Stimulated activated CD4-positive, alpha-beta T cell treated with anti-CD3 and anti-CD28 coated beads, Interleukin-12 subunit alpha, Interleukin-12 subunit beta, amount 100 ng/mL, for 4 hours (primary cell): ENCODE results near the gene ARID5B.

ENCODE experiments used
- DNase-seq: peaks from one replicate; pipeline ENCODE4 v3.0.0-alpha.2; 2020

ARID5B gene

DNA sequence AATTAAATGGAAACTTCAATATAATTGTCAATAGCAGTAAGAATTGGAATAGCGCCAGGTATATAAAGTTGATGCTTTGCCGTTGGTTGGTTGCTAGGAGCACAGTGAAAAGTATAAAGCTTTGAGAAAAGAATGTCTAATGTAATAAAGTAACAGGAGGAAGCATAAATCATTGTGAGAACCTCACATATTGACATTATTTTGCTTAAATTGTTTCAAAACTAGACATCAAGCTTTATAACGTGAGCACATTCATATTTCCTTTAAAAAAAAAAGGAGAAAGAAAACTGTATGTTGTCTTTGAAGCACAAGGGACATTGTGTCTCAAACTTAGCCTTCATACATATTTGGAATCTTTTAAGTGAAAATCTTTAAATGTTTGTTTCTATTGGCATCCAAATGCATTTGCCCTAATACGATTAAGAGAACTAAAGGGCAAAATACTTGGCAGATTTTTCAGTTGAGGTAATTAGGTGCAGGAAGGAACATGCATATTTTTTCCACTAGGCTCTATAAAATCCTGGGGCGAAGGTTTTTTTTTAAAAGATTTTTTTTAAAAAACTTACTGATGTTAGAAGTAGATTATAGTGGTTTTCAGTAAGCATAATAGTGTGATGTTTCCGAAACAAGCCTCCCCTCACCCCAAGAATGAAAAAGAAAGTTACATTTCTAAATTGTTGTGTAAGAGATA, 92.4 kb downstream of the ARID5B start:
- no peak for DNase-seq

DNA sequence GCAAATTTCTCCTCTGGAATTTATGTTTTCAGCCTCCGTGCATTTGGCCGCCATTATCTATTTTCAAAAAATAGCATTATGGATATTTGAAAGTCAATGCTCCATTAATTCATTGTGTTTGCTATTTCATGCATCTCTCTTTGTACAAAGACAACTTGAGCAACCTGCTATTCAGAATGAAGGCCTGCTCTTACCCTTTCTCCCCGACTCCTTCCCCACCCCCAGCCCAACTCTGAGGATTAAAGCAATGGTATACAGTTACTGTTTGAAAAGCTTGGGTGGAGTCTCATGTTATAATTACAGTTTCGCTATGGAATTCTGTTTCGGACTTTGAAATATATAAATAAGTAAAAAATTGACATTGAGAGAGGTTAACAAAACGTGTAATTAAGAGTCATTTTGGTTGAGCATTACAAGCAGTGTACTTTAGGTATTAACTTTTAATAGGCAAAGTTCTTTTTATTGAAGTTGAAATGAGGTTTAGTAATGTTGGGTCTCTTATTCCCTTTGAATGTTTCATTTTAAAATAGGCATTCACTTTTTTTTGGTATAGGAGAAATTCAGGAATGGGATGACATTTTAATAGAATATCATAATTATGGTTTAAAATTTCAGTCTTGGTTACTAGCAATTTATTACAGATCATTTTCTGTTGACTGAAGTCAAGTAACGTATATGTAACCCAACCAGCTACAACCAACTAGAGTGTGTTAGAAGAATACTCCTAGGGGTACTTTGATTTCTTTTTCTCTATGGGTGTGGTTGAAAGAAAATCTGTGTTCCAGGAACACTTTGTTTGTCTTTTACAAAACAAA, 93.1 kb downstream of the ARID5B start:
- DNase-seq: no peak

DNA sequence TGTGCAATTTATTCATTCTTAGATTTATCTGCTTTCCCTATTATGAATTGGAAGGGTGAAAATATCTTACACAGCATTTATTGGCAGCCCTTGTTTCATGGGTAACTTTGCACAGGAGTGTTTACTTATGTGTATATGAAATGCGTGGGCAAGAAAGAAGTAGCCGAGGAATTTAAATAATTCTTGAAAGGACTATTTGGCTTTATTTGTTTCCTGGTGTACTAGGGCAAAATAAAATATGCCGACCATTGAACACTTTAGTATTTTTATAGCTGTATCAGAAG, 93.7 kb downstream of the ARID5B start:
- no peak for DNase-seq

DNA sequence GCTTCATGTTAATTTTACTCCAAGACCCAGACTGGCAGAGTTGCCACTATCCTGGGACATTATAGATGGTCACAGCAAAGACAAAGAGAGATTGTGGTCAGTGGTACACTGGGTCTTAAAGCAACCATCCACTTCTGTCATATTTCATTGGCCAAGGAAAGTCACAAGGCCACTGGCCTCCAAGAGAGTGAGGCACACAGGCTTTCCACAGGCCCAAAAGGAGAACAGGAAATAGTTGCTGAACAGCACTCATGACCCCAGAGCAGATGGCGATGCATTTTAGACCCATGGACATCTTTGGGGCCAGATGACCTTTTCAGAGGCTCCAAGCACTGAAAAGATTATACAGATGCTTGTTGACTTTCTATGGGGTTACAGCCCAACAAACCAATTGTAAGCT, 97.4 kb downstream of the ARID5B start:
- no peak for DNase-seq

DNA sequence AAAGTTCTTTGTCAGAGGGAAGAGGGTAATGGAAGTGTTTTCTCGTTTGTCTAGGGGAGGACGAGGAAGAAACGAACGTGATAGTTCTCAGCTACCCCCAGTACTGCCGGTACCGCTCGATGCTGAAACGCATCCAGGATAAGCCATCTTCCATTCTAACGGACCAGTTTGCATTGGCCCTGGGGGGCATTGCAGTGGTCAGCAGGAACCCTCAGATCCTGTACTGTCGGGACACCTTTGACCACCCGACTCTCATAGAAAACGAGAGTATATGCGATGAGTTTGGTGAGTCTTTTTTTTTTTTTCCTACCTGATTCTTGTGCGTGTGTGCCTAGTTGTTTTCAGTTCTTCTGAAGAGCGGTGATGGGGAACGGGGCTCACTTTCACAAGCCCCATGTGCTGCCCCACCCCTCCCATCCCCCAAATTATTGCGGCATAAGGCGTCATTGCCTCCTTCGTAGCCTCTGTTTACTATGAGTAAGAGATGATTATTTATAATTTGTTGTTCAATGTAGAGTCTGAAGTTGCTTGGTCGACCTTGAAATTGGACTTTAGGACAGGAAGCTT, 98.6 kb downstream of the ARID5B start:
- DNase-seq: no peak

DNA sequence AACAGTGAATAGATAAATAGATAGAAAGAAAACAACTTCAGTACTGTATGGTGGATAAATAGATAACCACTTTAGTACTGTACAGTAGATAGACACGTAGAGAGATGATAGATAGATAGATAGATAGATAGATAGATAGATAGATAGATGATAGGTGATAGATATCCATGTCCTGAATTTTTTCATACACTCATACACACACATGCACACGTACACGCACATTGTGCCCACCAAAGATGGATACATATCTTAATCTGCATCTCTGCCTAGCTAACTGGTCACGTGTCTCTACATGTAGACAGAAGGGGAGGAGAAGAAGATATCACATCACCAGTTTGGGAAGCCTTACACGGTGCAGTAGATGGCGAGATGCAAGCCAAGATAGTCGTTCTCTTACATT, 99.2 kb downstream of the ARID5B start:
- no peak for DNase-seq

DNA sequence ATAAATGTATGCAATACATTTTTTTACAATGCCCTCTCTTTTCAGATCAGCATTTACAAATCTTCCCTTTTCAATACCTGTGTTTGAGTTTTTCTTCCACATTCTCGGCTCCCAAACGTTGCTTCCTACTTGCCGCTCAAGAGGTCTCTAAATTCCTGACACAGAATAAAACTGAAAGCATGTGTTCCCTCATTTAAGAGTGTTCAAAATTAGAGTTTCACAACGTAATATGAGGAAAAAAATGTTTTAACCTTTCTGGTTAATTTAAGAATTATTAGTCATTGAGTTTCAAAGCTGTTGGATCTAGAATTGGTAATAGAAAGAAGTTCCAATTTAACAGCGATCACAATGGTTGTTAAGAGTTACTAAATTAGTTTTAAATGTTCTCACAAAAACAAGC, 100.4 kb downstream of the ARID5B start:
- DNase-seq: no peak

DNA sequence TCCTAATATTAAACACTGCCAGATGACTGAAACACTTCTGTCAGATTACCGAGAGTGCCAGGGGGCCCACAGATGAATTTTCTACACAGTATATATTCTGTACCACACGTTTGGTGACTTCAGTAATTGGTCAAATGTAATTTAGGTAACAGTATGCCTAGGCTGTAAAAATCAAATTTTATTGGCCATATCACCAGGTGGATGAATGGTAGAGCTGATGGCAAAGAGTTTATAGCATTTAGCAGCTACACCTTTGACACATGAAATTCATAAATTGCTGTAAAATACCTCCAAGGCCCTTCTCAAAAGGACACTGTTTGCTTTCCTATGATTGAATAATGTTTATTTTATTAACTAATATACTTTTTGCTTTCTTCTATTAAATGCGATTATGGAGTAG, 101.3 kb downstream of the ARID5B start:
- DNase-seq: no peak

DNA sequence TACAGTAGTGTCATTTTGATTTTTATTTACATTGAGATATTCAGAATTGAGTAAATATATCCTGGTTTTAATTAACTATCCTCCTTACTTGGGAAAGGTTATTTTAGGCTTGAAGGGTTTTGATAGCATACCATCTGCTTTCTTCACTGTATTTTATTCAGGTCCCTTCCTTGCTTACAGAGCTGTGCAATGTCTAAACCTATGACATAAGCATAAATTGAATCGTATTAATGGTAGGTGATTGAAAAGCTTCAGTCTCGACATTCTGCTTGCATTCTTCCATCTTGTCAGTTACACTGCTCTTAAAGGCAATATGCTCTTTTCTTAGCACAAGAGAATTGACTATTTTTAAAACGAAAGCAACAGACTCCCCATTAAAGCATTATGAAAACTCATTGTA, 102.5 kb downstream of the ARID5B start:
- no peak for DNase-seq

DNA sequence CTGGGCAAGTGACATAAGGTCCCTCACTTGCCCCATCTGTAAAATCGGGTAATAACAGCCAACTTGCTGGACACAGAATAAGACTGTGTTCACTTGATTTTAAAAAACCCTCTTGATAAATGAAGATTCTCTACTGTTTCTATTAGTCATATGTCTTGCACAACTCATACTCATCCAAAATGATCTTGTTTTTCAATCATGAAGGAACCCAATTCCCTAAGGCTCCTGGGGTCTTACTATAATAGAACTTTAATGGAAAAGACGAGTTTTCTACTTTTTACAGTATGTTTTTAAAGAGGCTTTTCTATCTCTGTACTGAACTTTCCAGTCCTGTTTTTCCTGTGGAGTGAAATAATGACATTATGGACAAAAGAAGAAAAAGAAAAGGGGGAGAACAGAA, 103.8 kb downstream of the ARID5B start:
- DNase-seq: no peak

DNA sequence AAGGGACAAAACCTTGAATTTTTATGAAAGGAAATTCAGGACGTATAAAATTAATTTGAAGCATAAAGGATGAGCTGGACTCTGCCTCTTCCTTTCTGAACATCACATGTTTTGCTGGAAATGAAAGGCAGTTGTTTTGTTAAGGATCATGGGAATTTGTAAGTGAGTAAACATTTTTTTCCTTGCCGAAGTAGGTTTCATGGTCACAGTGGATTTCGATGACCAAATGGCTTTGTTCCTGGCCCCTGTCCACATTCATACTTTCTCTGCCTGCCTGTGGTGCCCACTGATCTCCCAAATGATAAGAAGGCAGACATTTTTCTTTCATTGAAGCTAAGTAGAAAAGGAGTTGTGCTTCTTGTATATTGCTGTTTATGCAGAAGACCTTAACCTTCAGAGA, 104.2 kb downstream of the ARID5B start:
- DNase-seq: no peak

DNA sequence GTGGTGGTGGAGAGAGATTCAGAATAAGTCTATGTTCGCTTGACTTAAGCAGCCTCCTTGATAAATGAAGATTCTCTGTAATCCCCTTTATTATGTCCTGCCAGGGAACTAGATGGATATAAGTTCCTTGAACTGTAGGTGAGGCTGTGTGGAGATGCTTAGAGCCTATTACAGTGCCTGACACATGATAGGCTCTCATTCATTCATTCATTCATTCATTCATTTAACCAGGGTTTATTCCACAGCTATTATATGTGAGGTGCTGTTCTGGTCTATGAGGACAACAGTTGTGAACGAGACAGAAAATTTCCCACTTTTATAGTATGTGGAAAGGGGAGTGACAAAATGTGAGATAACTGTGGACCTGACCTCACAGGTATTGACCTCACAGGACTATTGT, 105.6 kb downstream of the ARID5B start:
- no peak for DNase-seq

DNA sequence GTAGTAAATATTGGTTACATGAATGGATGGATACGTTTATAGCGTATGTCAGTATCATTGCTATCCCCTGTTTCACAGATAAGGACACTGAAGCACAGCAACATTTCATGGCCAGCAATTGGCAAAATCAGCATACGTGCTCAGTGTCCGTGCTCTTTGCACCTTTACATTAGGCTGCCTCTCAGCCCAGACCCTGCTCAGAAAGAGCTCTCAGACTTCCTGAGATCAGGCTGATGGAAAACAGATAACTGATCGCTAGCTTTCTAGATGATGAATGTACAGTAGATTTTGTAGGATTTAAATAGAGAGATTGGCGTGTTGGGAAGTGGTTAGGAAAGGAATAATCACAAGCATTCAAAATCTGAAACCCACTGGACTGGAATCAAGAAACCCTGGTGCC, 106.7 kb downstream of the ARID5B start:
- DNase-seq: no peak

DNA sequence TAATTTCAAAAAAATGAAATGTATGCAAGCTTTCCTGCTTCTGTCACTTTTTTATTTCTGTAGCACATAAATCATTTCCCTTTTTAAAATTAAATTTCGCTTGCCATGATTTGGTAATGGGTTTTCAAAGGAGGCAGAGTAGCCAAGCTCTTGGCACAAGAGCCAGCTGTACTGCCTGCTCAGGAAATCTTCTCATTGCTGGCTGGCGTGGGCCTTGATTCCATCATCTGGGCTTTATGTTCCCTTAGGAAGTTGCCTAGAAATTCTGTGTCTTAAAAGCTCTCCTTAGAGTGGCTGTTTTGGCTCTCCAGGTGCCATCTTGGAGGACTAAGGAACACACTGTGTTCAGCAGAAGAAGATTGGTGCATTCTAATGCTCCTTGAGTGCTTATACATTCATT, 107.4 kb downstream of the ARID5B start:
- no peak for DNase-seq

DNA sequence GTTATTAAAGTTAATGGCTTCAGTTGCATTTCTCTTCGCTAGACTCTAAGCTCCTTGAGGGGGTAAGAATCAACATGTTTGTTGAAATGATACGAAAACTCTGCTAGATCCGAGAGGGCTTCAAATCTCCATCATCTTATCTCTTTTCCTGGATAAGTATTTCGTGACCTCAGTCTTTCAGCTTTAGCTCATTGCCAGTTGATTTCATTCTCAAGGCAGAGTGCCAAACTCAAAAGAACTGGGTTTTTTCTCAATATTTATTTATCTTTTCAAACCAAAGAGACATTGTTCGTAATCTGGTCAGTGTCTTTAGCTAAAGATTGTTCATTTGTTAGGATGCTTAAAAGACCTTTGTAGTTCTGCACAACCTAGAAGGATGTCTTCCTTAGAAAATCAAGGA, 108.9 kb downstream of the ARID5B start:
- no peak for DNase-seq

DNA sequence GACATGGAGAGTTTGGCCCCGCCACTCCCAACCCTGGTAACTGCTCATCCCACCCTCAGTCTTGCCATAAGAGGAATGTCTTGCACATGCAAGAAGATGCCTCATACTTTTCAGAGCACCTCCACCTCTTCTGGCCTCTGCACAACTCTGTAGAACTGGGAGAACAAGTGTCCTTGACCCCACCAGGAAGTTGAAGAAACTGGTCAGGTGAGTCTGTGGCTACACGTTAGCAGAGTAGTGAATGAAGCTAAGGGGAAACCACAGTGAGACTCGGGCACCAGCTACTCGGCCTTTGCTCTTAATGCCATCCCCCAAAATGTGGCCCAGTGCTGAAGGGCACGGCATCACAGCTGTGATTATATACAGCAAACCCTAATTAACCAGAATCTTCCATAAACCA, 110.1 kb downstream of the ARID5B start:
- DNase-seq: no peak

DNA sequence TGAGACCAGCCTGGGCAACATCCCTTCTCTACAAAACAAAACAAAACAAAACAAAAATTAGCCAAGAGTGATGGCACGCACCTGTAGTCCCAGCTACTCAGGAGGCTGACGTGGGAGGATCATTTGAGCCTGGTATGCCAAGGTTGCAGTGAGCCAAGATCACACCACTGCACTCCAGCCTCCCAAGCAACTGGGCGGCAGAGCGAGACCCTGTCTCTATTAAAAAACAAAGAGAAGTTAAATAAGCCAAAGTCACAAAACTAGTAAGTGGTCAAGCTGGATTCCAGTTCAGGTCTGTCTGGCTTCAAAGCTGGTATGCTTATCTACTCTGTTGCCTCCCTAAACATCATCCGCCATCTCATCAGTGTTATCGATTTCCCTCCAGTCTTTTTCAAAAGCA, 110.8 kb downstream of the ARID5B start:
- DNase-seq: no peak

DNA sequence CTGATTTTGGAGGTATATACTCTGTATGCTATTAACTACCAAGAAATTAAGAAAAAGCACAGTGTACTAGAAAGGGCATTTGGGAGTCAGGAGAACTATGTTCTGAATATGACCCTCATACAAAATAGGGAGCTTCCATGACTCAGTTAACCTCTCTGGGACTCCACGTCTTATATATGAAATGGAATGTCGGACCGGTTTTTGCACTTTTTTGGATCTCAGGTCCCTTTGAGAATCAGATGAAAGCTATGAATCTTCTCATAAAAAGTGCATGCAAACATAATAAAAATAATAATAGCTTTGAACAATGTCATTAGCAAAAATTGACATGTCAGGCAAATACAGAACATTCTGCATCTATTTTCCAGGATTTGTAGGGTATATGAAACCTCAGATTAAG, 113.0 kb downstream of the ARID5B start:
- no peak for DNase-seq

DNA sequence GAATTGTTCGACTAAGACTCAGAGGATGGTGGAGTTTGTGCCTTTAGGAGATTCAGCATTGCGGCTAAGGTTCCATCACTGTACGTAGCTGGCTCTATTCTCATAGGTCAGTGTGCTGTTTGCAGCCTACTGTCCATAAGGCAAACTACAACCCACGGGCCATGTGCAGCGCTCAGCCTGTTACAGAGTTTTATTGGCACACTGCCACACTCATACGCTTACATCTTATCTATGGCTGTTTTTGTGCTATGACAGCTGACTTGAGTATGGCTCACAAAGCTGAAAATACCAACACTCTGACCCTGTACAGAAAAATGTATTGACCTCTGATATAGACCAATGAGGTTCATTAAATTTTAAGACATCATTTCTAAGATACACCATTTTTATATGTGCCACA, 114.5 kb downstream of the ARID5B start:
- no peak for DNase-seq

DNA sequence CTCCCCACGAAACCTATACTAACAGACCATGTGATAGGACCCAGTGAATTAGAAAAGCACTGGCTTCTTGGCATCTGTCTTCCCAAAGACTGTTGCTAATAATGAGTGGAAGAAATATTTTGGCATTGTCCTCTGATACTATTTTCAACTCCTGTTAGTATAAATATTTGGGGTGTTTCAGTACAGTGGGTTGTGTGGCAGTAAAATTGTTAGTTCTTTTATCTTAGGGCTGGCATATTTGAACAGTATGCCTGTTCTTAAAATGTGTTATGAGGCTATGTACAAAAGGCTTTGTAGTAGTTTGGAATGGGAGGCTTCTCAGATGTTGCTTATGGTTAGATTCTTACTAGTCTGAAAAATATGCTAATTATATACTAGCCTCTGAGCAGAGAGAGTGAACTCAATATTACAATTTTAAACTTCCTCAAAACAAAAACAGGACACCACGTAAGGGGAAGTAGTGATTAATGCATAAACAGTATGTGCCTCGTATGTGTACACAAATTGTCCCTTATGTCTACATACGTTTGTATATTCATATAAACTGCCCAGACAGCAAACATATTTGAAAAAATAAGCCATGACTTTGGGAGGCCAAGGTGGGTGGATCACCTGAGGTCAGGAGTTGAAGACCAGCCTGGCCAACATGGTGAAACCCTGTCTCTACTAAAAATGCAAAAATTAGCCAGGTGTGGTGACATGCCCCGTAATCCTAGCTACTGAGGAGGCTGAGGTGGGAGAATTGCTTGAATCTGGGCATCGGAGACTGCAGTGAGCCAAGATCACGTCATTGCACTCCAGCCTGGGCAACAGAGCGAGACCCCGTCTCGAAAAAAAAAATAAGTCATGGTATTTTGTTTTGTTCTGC, 115.4 kb downstream of the ARID5B start:
- DNase-seq: no peak

DNA sequence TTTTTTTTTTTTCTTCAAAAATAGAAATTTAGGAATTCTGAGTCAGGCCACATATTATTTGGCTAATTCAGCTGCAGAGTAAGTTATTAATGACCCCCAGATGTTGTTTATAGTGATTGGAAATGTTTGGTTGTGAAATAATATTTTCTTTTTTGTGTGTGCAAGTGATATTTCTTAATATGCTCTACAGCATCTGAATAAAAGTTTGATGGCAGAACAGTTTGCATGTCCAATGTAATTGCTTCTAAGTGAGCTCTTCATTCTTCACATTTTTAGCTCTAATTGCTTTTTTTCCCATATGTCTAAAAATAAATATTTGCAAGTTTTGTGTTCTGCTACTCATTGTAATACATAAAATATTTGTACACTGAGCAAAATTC, 116.0 kb downstream of the ARID5B start:
- DNase-seq: no peak

DNA sequence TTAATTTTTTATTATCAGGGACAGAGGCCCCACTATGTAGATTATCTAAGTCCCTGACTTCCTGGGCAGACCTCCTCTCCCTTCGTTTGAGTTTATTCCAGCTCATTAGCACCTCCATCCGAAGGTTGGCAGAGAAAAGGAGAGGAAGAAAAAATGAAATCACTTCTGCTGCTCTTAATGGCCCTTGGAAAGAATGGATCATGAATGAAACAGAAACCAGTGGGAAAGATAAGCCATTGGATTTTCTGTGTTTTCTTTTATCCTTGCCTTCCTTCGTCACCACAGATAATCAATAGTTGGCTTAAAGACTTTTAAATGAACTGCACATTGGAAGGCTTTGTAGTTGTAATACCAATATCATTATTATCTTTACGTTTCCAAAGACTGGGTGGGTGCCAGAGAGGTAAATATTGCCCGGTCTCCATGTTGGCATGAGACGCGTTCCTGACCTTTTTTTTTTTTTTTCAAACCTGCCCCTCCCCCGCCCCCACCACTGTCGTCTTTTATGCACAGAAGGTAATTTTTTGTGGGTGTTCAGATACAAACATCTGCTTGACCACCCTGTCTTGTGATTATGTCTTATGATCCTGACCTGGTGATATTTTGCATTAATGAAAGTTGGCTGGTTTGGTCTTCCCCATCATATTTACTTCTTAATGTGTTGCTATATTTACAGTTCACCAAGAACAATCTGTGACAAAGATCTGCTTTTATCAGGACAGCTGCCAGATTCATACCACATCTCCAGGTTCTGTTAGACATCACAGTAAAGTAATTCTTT, 116.8 kb downstream of the ARID5B start:
- no peak for DNase-seq
